22Rv1 (cell line): ENCODE data around the gene NAT10.

Experiments
- ZFX ChIP-seq: fragments of 450-650 bp; IDR thresholded peaks from 2 replicates; pipeline ENCODE4 v1.6.1; 2017; ENCODE audit warnings: antibody characterized with exemption, borderline replicate concordance
- TF ChIP-seq, protein P1 (sequence below): fragments of 450-650 bp; IDR thresholded peaks from 2 replicates; pipeline ENCODE4 v1.5.1; 2017; ENCODE audit warnings: mild to moderate bottlenecking

GRCh38 chr11:34075178-34075820, 30.1 kb upstream of the NAT10 start:
- TF ChIP-seq, protein P1, sequence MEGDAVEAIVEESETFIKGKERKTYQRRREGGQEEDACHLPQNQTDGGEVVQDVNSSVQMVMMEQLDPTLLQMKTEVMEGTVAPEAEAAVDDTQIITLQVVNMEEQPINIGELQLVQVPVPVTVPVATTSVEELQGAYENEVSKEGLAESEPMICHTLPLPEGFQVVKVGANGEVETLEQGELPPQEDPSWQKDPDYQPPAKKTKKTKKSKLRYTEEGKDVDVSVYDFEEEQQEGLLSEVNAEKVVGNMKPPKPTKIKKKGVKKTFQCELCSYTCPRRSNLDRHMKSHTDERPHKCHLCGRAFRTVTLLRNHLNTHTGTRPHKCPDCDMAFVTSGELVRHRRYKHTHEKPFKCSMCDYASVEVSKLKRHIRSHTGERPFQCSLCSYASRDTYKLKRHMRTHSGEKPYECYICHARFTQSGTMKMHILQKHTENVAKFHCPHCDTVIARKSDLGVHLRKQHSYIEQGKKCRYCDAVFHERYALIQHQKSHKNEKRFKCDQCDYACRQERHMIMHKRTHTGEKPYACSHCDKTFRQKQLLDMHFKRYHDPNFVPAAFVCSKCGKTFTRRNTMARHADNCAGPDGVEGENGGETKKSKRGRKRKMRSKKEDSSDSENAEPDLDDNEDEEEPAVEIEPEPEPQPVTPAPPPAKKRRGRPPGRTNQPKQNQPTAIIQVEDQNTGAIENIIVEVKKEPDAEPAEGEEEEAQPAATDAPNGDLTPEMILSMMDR = no peak
- no peak for TF ChIP-seq ZFX
